ENCODE results near the gene NUP98.

GRCh38 chr11:3837793-3838192 lies 40.4 kb upstream of the NUP98 start:
- TF ChIP-seq EZH2 (IDR thresholded peaks at IDR 0.05; ENCODE audit: borderline replicate concordance, low read depth, low read length, severe bottlenecking): no peak
- TF ChIP-seq, protein P1, sequence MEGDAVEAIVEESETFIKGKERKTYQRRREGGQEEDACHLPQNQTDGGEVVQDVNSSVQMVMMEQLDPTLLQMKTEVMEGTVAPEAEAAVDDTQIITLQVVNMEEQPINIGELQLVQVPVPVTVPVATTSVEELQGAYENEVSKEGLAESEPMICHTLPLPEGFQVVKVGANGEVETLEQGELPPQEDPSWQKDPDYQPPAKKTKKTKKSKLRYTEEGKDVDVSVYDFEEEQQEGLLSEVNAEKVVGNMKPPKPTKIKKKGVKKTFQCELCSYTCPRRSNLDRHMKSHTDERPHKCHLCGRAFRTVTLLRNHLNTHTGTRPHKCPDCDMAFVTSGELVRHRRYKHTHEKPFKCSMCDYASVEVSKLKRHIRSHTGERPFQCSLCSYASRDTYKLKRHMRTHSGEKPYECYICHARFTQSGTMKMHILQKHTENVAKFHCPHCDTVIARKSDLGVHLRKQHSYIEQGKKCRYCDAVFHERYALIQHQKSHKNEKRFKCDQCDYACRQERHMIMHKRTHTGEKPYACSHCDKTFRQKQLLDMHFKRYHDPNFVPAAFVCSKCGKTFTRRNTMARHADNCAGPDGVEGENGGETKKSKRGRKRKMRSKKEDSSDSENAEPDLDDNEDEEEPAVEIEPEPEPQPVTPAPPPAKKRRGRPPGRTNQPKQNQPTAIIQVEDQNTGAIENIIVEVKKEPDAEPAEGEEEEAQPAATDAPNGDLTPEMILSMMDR (IDR thresholded peaks at IDR 0.05; ENCODE audit: borderline replicate concordance, extremely low read depth, low read length, poor library complexity, severe bottlenecking): no peak

Data from DND-41 (cell line).